GM12878 (cell line): ENCODE measurements around the gene LRRC27.

Experiments
- ATF2 ChIP-seq: IDR thresholded peaks from 2 replicates; pipeline ENCODE4 v1.6.1; 2012; ENCODE audit warnings: low read length, inconsistent platforms
- CHD2 ChIP-seq: IDR thresholded peaks from 2 replicates; pipeline ENCODE4 v1.6.1; 2011; ENCODE audit warnings: low read depth, low read length, improper control_type of control experiment, borderline replicate concordance
- CREM ChIP-seq: IDR thresholded peaks from 2 replicates; pipeline ENCODE4 v1.6.1; 2014; ENCODE audit warnings: antibody characterized with exemption, low read depth
- CTCF ChIP-seq, 3 experiments: IDR thresholded peaks in 2 of 3; conservative IDR thresholded peaks in 1 of 3; 2 replicates each; pipeline ENCODE4 v1.5.1; 2011; ENCODE audit warnings: low read depth in 3 of 3, low read length in 3 of 3, mild to moderate bottlenecking in 3 of 3, control low read depth in 2 of 3, moderate library complexity in 2 of 3, inconsistent platforms in 1 of 3, mixed read lengths in 1 of 3; ENCODE audit not compliant: control insufficient read depth in 2 of 3, insufficient read depth in 1 of 3; ENCODE audit errors: extremely low read depth in 1 of 3
- ETV6 ChIP-seq, 2 experiments: fragments of 450-650 bp in 1 of 2; IDR thresholded peaks in 1 of 2; conservative IDR thresholded peaks in 1 of 2; 2 replicates each; pipeline ENCODE4 v1.6.1; 2014; ENCODE audit warnings: antibody characterized with exemption in 1 of 2, borderline replicate concordance in 1 of 2, low read depth in 1 of 2, mild to moderate bottlenecking in 1 of 2, moderate library complexity in 1 of 2
- EZH2 ChIP-seq: IDR thresholded peaks from 2 replicates; pipeline ENCODE4 v1.6.1; 2012; ENCODE audit warnings: low read depth, mild to moderate bottlenecking, control low read depth, inconsistent platforms, low read length, borderline replicate concordance; ENCODE audit not compliant: control insufficient read depth
- MXI1 ChIP-seq: fragments of 150-350 bp; IDR thresholded peaks from 2 replicates; pipeline ENCODE4 v1.6.1; 2011; ENCODE audit warnings: low read depth, mild to moderate bottlenecking, inconsistent platforms, low read length, improper control_type of control experiment
- MYC ChIP-seq: IDR thresholded peaks from 2 replicates; pipeline ENCODE4 v1.6.1; 2011; ENCODE audit warnings: mild to moderate bottlenecking, low read length, moderate library complexity, inconsistent platforms; ENCODE audit not compliant: insufficient read depth, insufficient replicate concordance, insufficient read length, severe bottlenecking
- POLR2A ChIP-seq: IDR thresholded peaks from 2 replicates; pipeline ENCODE4 v1.6.1; 2011; ENCODE audit warnings: low read depth, mild to moderate bottlenecking, low read length
- POU2F2 ChIP-seq: IDR thresholded peaks from 3 replicates; pipeline ENCODE4 v1.6.1; 2011; ENCODE audit warnings: low read depth, mild to moderate bottlenecking, low read length, borderline replicate concordance
- SMARCA5 ChIP-seq: fragments of 450-650 bp; IDR thresholded peaks from 2 replicates; pipeline ENCODE4 v1.6.1; 2017; ENCODE audit warnings: mild to moderate bottlenecking
- SMC3 ChIP-seq: IDR thresholded peaks from 2 replicates; pipeline ENCODE4 v1.6.1; 2011; ENCODE audit warnings: low read length, improper control_type of control experiment, borderline replicate concordance
- YY1 ChIP-seq: IDR thresholded peaks from 2 replicates; pipeline ENCODE4 v1.6.1; 2011; ENCODE audit warnings: low read depth, mild to moderate bottlenecking, low read length
- ZBTB4 ChIP-seq: fragments of 450-650 bp; formaldehyde crosslinking; IDR thresholded peaks from 2 replicates; pipeline ENCODE4 v1.4.0; 2022; ENCODE audit warnings: mild to moderate bottlenecking, moderate library complexity

- no peak for TF ChIP-seq CTCF (IDR thresholded peaks at IDR 0.05 in 2 of 3, conservative IDR thresholded peaks at IDR 0.05 in 1 of 3; ENCODE audit: control insufficient read depth in 2 of 3, extremely low read depth in 1 of 3, insufficient read depth in 1 of 3, low read depth in 3 of 3, low read length in 3 of 3)
- TF ChIP-seq SMARCA5: no peak
- no peak for TF ChIP-seq CHD2
- TF ChIP-seq CREM: no peak
- no peak for TF ChIP-seq SMC3
- TF ChIP-seq ZBTB4 (CRISPR knock-in tag): no peak
- no peak for TF ChIP-seq MYC
- TF ChIP-seq YY1: no peak
- TF ChIP-seq ATF2: no peak
- no peak for TF ChIP-seq POU2F2
- TF ChIP-seq EZH2: no peak
- no peak for TF ChIP-seq MXI1
- no peak for TF ChIP-seq ETV6 (conservative IDR thresholded peaks at IDR 0.05 in 1 of 2, IDR thresholded peaks at IDR 0.05 in 1 of 2; ENCODE audit: borderline replicate concordance in 1 of 2, low read depth in 1 of 2)
- TF ChIP-seq POLR2A: no peak
Observed at GRCh38 chr10:132309471-132309865, 22.5 kb upstream of the LRRC27 start.
